Mesenchymal stem cell (in vitro differentiated cells and primary cell): ENCODE data around the gene VWCE.
"Not testable (repeated sequence)": the region's sequence is repeated elsewhere in the genome, so short reads cannot be mapped to it uniquely, and the experiment has no call there.

Experiments
- DNase-seq: peaks from one replicate; pipeline ENCODE4 v3.0.0-alpha.2; 2013
- H2AFZ ChIP-seq: one replicate; pipeline ENCODE4 v1.6.1; 2013; ENCODE audit warnings: low read depth, mild to moderate bottlenecking, control low read depth, inconsistent platforms, low read length, moderate library complexity
- H2AK5ac ChIP-seq: 2 replicates; pipeline ENCODE4 v1.6.1; 2013; ENCODE audit warnings: low read length, moderate library complexity, mild to moderate bottlenecking, inconsistent platforms; ENCODE audit not compliant: severe bottlenecking
- H2BK120ac ChIP-seq: one replicate; pipeline ENCODE4 v1.6.1; 2013; ENCODE audit warnings: low read depth, mild to moderate bottlenecking, inconsistent platforms, low read length, moderate library complexity
- H2BK12ac ChIP-seq, 2 experiments: one replicate each; pipeline ENCODE4 v1.6.1; 2013; ENCODE audit warnings: inconsistent platforms in 2 of 2, low read length in 2 of 2, mild to moderate bottlenecking in 2 of 2, moderate library complexity in 2 of 2, control low read depth in 1 of 2
- H2BK15ac ChIP-seq: one replicate; pipeline ENCODE4 v1.6.1; 2013; ENCODE audit warnings: mild to moderate bottlenecking, low read depth, inconsistent platforms; ENCODE audit not compliant: poor library complexity, severe bottlenecking
- H2BK5ac ChIP-seq: 2 replicates; pipeline ENCODE4 v1.6.1; 2013; ENCODE audit warnings: low read depth, mild to moderate bottlenecking, low read length, control low read depth, inconsistent platforms; ENCODE audit not compliant: poor library complexity, severe bottlenecking
- H3K14ac ChIP-seq, 2 experiments: one replicate each; pipeline ENCODE4 v1.6.1; 2013; ENCODE audit warnings: inconsistent platforms in 2 of 2, low read length in 2 of 2, control low read depth in 1 of 2, mild to moderate bottlenecking in 1 of 2, moderate library complexity in 1 of 2
- H3K18ac ChIP-seq, 2 experiments: one replicate each; pipeline ENCODE4 v1.6.1; 2013; ENCODE audit warnings: inconsistent platforms in 2 of 2, low read length in 2 of 2, control low read depth in 1 of 2, low read depth in 1 of 2, mild to moderate bottlenecking in 1 of 2
- H3K23ac ChIP-seq, 2 experiments: one replicate each; pipeline ENCODE4 v1.6.1; 2013; ENCODE audit warnings: inconsistent platforms in 2 of 2, low read length in 2 of 2, mild to moderate bottlenecking in 2 of 2, moderate library complexity in 2 of 2, control low read depth in 1 of 2
- H3K27ac ChIP-seq: 2 replicates; pipeline ENCODE4 v1.5.1; 2013; ENCODE audit warnings: mild to moderate bottlenecking, moderate library complexity, low read length, control low read depth, inconsistent platforms; ENCODE audit not compliant: poor library complexity, severe bottlenecking
- H3K27me3 ChIP-seq, 2 experiments: 2 replicates each; pipeline versions ENCODE4 v1.6.1 to v1.7.0; 2013; ENCODE audit warnings: low read length in 2 of 2, mild to moderate bottlenecking in 2 of 2, moderate library complexity in 2 of 2, control low read depth in 1 of 2, inconsistent platforms in 1 of 2; ENCODE audit not compliant: control insufficient read depth in 1 of 2, insufficient read depth in 1 of 2
- H3K36me3 ChIP-seq, 2 experiments: 2 replicates each; pipeline versions ENCODE4 v1.6.1 to v1.7.0; 2013; ENCODE audit warnings: low read length in 2 of 2, control low read depth in 1 of 2, inconsistent platforms in 1 of 2, low read depth in 1 of 2, mild to moderate bottlenecking in 1 of 2; ENCODE audit not compliant: insufficient read depth in 2 of 2, control insufficient read depth in 1 of 2
- H3K4ac ChIP-seq, 2 experiments: one replicate each; pipeline ENCODE4 v1.6.1; 2013; ENCODE audit warnings: inconsistent platforms in 2 of 2, low read length in 2 of 2, mild to moderate bottlenecking in 2 of 2, moderate library complexity in 2 of 2, control low read depth in 1 of 2, low read depth in 1 of 2
- H3K4me1 ChIP-seq: 2 replicates; pipeline ENCODE4 v1.6.1; 2013; ENCODE audit warnings: low read depth, low read length, control low read depth; ENCODE audit not compliant: control insufficient read depth, insufficient read depth
- H3K4me2 ChIP-seq: 2 replicates; pipeline ENCODE4 v1.6.1; 2013; ENCODE audit warnings: low read length, mild to moderate bottlenecking, inconsistent platforms; ENCODE audit not compliant: poor library complexity, severe bottlenecking
- H3K4me3 ChIP-seq, 2 experiments: 2 replicates each; pipeline versions ENCODE4 v1.5.1 to v1.7.0; 2013; ENCODE audit warnings: low read length in 2 of 2, mild to moderate bottlenecking in 2 of 2, control low read depth in 1 of 2, low read depth in 1 of 2; ENCODE audit not compliant: insufficient read depth in 1 of 2
- H3K79me1 ChIP-seq: replicated peaks from 2 replicates; pipeline ENCODE4 v1.6.1; 2013; ENCODE audit warnings: mild to moderate bottlenecking, control low read depth, low read length, inconsistent platforms; ENCODE audit not compliant: poor library complexity, severe bottlenecking
- H3K9ac ChIP-seq: 2 replicates; pipeline ENCODE4 v1.7.0; 2013; ENCODE audit warnings: mild to moderate bottlenecking, low read length, moderate library complexity
- H3K9me3 ChIP-seq: 2 replicates; pipeline ENCODE4 v1.7.0; 2013; ENCODE audit warnings: mild to moderate bottlenecking, low read length; ENCODE audit not compliant: control insufficient read depth
- H4K8ac ChIP-seq: one replicate; pipeline ENCODE4 v1.6.1; 2013; ENCODE audit warnings: inconsistent platforms, mild to moderate bottlenecking, low read length, moderate library complexity
- H4K91ac ChIP-seq: one replicate; pipeline ENCODE4 v1.6.1; 2013; ENCODE audit warnings: mild to moderate bottlenecking, low read length, inconsistent platforms
- WGBS: methylation state at CpG from one replicate; pipeline ENCODE4 v1.1.7; 2013; ENCODE audit warnings: mixed read lengths; 5-methylcytosine and 5-hydroxymethylcytosine counted together

VWCE gene

DNA sequence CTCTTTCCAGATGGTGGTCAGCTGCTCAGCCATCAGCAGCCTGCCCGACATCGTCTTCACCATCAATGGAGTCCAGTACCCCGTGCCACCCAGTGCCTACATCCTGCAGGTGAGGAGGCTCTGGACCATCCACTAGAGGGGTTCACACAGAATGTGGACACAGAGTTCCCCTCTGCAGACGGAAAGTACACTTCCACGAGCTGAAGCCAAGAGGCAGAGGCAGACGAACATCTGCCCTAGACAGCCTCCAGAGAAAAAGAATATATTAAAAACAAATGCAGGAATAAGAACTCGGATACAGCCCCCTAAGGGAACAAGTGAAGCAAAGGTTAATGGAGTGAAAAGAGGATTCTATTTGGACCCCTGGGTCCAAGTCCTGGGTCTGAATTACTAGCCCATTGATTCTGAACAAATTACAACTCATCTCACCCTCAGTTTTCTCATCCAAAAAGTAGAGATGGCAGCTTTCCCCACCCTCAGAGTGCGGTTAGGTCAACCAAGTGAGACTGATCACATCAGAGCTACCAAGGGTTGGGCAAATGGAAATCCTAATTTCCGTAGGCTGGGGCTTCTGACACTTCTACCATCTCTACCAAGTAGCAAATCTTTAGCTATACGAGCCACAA, 83.7 kb downstream of the VWCE start:
- not testable (repeated sequence) for H3K23ac ChIP-seq, H2BK15ac ChIP-seq, H3K14ac ChIP-seq, H3K4ac ChIP-seq, H3K18ac ChIP-seq, DNase-seq, H3K4me2 ChIP-seq, H2AK5ac ChIP-seq, H2BK120ac ChIP-seq, H2AFZ ChIP-seq, H3K4me1 ChIP-seq, H3K36me3 ChIP-seq, H3K4me3 ChIP-seq, H3K27me3 ChIP-seq, H4K91ac ChIP-seq, H3K9me3 ChIP-seq, H3K27ac ChIP-seq, H2BK5ac ChIP-seq, H3K9ac ChIP-seq, H4K8ac ChIP-seq, H2BK12ac ChIP-seq, H3K79me1 ChIP-seq
- WGBS: no CpG with 5 or more reads among the region's 10 CpGs

DNA sequence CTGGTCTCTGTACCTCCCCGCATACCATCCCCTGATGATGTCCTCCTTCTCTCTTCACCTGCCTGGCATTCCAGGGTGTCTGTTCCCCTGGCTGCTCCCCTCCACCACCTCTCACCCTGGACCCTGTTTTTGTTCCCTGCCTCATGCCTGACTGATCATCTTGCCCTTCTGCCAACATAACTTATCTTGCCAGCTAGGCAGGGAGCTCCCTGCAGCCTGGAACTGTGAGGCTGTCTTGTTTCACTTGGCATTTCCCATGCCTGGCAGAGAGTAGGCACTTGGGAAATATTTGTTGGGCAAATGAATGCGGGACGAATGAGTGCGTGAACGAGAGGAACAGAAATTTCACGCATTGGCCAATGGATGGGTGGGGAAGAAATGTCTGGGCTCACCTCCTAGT, 84.5 kb downstream of the VWCE start:
- not testable (repeated sequence) for H2BK120ac ChIP-seq, H3K79me1 ChIP-seq, H3K27ac ChIP-seq, H3K14ac ChIP-seq, H3K4me1 ChIP-seq, H3K23ac ChIP-seq, H3K9ac ChIP-seq, H3K9me3 ChIP-seq, H2AK5ac ChIP-seq, H4K91ac ChIP-seq, H3K4me3 ChIP-seq, DNase-seq, H3K4ac ChIP-seq, H4K8ac ChIP-seq, H2AFZ ChIP-seq, H2BK12ac ChIP-seq, H3K27me3 ChIP-seq, H3K4me2 ChIP-seq, H3K36me3 ChIP-seq, H2BK15ac ChIP-seq, H3K18ac ChIP-seq, H2BK5ac ChIP-seq
- WGBS: no CpG with 5 or more reads among the region's 6 CpGs
